GM12892 (cell line): ENCODE results near the gene SKOR1.
A peak's percentile ranks its signal among the peaks of the same experiment; 100 is the strongest.

ENCODE experiments used
- DNase-seq: peaks from one replicate; pipeline ENCODE4 v3.0.0; 2011; ENCODE audit not compliant: insufficient read length
- FAIRE-seq: peaks from 2 replicates; lab custom pipeline; 2011; peaks lifted over from hg19 to GRCh38; lab: Jason Lieb, UNC
- POLR2A ChIP-seq: IDR thresholded peaks from 2 replicates; pipeline ENCODE4 v1.6.1; 2011; ENCODE audit warnings: low read depth, low read length, control low read depth
- POLR2AphosphoS5 ChIP-seq: IDR thresholded peaks from 2 replicates; pipeline ENCODE4 v1.6.1; 2011; ENCODE audit warnings: low read depth, low read length, control low read depth
- TAF1 ChIP-seq: IDR thresholded peaks from 2 replicates; pipeline ENCODE4 v1.6.1; 2011; ENCODE audit warnings: low read depth, mild to moderate bottlenecking, control low read depth, low read length, borderline replicate concordance

The SKOR1 gene

GRCh38 chr15:67850994-67851571 is 25.8 kb downstream of the SKOR1 start:
- no peak for DNase-seq
- FAIRE-seq = no peak
- TF ChIP-seq TAF1 = no peak
- TF ChIP-seq POLR2AphosphoS5 = no peak
- TF ChIP-seq POLR2A = no peak

- no peak for TF ChIP-seq POLR2A
- TF ChIP-seq POLR2AphosphoS5 = no peak
- TF ChIP-seq TAF1 = no peak
- DNase-seq (no peak), FAIRE-seq (no peak)
Observed at GRCh38 chr15:67852418-67852817, 27.1 kb downstream of the SKOR1 start.

GRCh38 chr15:67853454-67853853 is 28.1 kb downstream of the SKOR1 start:
- TF ChIP-seq TAF1 (no peak), POLR2A (no peak), POLR2AphosphoS5 (no peak)
- no peak for FAIRE-seq
- DNase-seq = no peak

GRCh38 chr15:67854358-67854757 is 29.0 kb downstream of the SKOR1 start:
- FAIRE-seq = no peak
- no peak for DNase-seq
- no peak for TF ChIP-seq TAF1
- TF ChIP-seq POLR2A = no peak
- TF ChIP-seq POLR2AphosphoS5 = no peak

- DNase-seq (no peak), FAIRE-seq (no peak)
- TF ChIP-seq POLR2A = no peak
- no peak for TF ChIP-seq POLR2AphosphoS5
- TF ChIP-seq TAF1 = no peak
Observed at GRCh38 chr15:67855842-67856241, 30.5 kb downstream of the SKOR1 start.

GRCh38 chr15:67857220-67857619 is 31.9 kb downstream of the SKOR1 start:
- FAIRE-seq (no peak), DNase-seq (no peak)
- TF ChIP-seq POLR2A (no peak), TAF1 (no peak), POLR2AphosphoS5 (no peak)

- DNase-seq (no peak), FAIRE-seq (no peak)
- TF ChIP-seq POLR2AphosphoS5 = no peak
- TF ChIP-seq TAF1 = no peak
- no peak for TF ChIP-seq POLR2A
Observed at GRCh38 chr15:67859331-67859946, 34.1 kb downstream of the SKOR1 start.

GRCh38 chr15:67861983-67862382 is 36.7 kb downstream of the SKOR1 start:
- TF ChIP-seq POLR2A = no peak
- no peak for FAIRE-seq
- no peak for DNase-seq

GRCh38 chr15:67862750-67863441 is 37.6 kb downstream of the SKOR1 start:
- no peak for FAIRE-seq
- TF ChIP-seq POLR2A (0 out of 2 replicates have a peak, but pooled peaks have one; percentile 9), TAF1 (no peak), POLR2AphosphoS5 (peak; percentile 32; the same call in 1 of the 2 replicates)
- DNase-seq = no peak

- TF ChIP-seq TAF1 (no peak), POLR2A (no peak), POLR2AphosphoS5 (no peak)
- DNase-seq (peak; percentile 75), FAIRE-seq (peak; percentile 94)
Observed at GRCh38 chr15:67863442-67863987, 38.2 kb downstream of the SKOR1 start.

- DNase-seq (no peak), FAIRE-seq (no peak)
- TF ChIP-seq POLR2AphosphoS5 = no peak
- TF ChIP-seq POLR2A = no peak
- TF ChIP-seq TAF1 = no peak
Observed at GRCh38 chr15:67865331-67865730, 40.0 kb downstream of the SKOR1 start.
